ENCODE results near the gene POPDC2.

POPDC2 gene

GRCh38 chr3:119639494-119640350 is 20.7 kb downstream of the POPDC2 start:
- no peak for DNase-seq

DNA sequence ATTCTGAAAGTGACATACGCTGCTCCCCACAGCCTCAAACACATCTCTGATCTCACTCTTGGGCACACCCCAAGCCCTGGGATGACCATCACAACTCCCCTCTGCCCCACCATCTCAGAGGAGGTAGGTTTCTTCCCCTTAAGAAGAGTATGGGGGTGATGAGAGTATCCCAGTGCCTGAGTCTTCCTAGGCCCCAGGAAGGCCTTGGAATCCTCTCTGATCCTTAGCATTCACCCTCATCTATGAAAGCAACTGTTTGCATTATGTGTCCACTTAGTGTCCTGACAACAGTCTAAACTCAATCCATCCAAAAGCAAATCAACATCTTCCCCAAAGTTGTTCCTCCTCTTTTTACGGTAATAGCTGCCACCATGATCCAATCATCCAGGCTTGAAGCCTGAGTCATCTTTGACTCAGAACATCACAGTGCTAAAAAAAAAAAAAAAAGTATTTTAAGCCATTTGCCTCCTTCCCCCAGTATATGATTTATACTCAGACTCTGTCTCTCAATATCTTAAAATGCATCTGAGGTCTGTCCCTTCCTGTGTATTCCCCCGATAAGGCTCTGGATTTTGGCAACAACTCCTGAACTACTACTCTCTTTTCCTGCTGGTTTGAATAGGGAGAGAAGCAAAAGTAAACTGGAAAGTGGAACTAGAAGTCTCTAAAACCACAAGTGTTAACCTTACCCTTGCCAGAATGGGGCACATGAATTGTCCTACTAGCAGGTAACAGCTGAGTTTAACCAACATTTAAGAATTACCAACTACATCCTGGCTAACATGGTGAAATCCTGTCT is 22.5 kb downstream of the POPDC2 start:
- no peak for DNase-seq

GRCh38 chr3:119636891-119637611 is 23.3 kb downstream of the POPDC2 start:
- no peak for DNase-seq

GRCh38 chr3:119636249-119636648 is 24.1 kb downstream of the POPDC2 start:
- no peak for DNase-seq

- no peak for DNase-seq
Observed at GRCh38 chr3:119635719-119636118, 24.7 kb downstream of the POPDC2 start.

DNA sequence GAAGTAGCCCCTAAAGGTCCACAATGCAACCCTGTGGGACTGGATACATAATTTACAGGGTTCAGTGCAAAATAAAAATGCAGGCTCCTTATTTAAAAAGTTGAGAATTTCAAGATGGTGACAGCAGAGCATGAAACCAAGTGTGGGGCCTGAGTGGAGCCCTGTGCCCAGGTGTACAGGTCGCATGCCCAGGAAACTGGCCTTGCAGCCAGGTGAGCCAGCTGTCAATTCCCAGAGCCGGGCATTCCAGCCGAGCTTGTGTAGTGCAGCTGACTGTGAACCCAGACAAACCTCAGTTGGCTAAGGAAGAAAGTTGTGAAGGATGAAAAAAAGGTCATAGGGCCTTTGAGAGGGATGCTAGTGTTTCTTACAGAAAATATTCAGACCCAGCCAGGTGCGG is 27.6 kb downstream of the POPDC2 start:
- no peak for DNase-seq

GRCh38 chr3:119632216-119632615 is 28.2 kb downstream of the POPDC2 start:
- DNase-seq, result no peak

DNA sequence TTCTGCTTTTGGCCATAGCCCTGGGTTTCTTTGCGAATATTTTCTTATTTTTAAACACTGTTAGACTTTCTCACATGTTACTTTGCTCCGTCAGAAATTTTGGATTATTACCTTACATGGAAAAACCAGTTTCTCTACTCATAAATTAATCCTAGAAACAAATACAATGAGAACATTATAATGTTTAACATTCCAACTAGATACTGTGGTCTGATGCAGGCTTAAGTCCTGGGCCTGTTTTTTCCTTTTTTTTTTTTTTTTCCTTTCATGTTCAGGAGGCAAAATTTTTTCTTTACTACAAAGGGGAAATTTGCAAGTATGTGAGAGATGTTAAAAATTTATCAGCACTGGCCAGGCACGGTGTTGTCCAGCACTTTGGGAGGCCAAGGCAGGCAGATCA is 28.9 kb downstream of the POPDC2 start:
- no peak for DNase-seq

- DNase-seq, result no peak
Observed at GRCh38 chr3:119630880-119631329, 29.5 kb downstream of the POPDC2 start.

GRCh38 chr3:119630128-119630879 is 30.1 kb downstream of the POPDC2 start:
- DNase-seq, result no peak

- no peak for DNase-seq
Observed at GRCh38 chr3:119628816-119629445, 31.5 kb downstream of the POPDC2 start.

DNA sequence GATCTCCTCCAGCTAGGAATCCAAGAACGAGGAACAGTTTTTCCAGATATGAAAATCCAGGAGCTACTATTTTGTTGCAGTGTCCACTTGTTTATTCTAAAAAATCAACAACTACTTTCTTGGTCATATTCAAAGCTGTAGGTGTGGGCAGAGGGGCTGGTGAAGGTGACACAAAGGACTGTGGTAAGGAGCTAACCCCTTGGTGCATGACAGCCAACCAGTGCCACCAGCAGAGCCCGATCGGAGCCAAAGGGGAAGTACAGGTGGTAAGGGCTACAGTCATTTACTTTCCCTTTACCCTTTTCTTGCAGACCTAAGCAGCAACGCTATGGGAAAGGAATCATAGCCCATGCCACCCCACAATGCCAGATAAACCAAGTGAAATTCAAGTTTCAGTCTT is 32.0 kb downstream of the POPDC2 start:
- no peak for DNase-seq

DNA sequence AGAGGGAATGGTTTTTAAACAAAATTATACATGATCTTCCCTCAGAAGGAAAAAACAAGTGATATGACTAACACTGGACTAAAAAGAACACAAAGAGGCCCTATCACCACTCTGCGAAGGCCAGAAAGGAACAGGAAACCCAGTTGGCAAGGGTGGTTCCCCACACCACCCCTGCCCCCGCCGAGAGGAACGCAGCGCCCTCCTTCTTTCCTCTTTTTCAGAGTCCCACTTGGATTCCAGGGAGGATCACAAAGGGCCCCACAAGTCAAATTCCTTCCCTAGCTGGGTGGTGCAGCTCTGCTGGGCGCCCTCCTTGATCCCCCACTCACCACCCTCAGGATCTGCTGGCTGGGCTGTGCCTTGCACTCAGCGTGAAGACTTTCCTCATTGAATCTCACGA is 32.9 kb downstream of the POPDC2 start:
- no peak for DNase-seq

DNA sequence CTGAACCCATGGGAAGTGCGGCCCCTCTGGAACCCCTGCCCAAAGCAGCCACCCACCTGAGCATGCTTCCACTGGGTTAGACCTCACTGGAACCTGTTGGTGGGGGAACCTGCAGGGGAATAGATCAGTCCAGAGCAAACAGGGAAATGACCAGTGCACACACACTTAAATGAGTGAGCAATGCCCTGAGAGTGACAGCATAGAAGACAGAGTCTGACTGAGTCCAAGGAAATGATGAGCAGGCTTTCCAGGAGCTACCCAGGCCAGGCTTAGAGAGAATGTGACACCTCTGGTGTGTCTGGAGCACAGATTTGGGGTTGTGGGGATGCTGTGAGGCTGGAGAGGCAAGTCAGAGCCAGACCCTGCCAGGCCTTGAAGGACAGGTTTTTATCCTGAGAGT is 34.2 kb downstream of the POPDC2 start:
- no peak for DNase-seq

DNA sequence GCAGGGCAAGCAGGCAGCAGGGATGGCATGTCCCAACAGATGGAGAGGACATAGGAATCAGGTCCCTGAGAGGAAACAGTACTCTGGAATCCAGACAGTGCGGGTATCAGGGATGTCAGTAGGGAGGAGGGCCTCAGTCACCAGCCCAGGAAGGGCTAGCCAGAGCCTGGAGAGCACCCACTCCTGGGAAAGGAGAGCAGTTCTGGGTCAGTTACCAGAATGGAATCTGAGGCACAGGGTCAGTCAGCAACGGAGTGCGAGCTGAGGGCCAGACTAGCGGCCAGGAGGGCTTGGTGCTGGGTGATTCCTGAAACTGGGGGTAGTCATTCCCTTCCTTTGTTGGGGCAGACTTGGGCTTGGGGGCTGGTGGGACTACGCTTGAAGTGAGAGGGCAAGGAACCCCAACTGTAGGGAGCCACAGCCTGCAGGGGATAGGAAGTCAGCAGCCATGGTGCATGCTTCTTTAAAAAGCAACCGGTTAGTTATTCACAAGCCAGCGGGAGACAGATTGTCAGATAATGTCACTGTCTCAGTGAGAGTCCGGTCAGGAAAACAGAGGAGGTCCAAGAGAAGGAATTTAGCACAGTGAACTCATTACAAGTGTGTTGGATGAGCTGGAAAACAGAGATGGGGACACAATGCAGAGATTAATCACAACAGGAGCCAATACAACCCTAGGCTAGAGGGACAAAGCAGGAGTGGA is 34.8 kb downstream of the POPDC2 start:
- no peak for DNase-seq

- no peak for DNase-seq
Observed at GRCh38 chr3:119624002-119624720, 36.2 kb downstream of the POPDC2 start.

DNA sequence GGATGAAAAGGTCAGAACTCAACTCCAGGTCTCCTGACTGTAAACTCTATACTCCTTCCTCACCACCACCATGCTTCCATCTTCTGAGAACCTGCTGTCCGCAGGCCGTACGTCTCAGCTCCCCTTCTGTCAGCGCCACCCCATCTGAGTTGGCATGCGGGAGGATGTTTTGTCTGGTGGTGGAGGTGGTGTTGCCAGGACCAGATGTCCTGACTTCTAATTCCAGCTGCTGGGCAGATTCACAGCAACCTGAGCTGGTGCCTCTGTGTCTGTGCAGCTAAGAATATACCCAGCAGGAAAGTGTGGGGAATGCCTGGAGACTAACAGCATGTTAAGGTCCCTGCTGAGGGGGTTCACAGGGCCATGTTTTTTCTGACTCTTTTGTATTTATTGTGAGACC is 39.5 kb downstream of the POPDC2 start:
- DNase-seq, result no peak

DNA sequence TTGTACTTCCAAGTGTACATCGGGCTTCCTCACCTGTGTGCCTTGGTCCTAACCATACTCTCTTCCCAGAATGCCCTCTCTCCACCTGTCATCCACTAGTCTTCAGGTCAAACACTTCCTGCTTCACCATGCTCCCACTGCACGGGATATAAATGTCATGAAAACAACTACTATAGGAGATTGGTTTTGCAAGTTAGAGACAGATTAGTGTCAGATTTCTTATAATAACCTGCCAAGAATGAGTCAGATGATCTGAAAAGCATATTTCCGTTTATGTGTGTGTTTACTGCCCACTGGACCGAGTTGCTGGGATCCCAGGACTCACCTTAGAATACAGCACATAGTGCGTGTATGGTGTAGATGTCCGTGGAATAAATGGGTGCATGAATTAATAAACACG is 41.3 kb downstream of the POPDC2 start:
- DNase-seq, result no peak

- no peak for DNase-seq
Observed at GRCh38 chr3:119616056-119616455, 44.3 kb downstream of the POPDC2 start.

DNA sequence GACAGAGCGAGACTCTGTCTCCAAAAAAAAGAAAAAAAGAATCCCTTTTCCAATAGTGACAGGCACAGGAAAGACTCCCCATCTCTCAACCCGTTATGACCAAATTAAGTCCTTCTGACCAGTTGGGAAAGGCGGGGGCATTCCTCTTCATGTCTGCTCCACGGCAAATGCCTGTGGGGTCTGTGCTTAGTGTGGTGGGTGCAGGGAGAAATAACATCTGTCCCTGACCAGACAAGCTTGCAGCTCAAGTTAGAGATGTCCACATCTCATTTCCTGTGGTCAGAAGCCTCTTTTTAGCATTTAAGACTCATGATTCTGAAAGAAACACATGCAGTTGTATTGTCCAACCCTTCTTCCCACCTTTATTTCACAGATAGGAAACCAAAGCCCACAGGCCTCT is 46.5 kb downstream of the POPDC2 start:
- DNase-seq, result no peak

DNA sequence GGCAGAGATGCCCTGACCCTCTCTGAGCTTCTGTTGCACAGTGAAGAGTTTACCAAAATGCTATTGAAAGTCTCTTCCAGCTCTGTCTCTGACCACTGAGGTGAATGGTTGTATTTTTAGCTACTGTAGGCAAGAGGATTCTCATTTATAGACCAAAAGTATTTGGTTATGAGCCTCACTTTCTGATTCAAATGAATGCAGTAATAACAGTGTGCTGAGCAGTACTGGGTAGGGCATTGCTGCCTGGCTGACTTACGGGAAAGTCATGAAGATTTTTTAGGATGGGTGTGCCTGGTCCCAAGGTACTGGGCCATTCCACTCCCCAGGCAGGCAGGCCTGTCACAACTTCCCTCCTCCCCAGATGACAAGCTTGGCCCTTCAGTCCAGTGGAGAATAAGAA is 47.2 kb downstream of the POPDC2 start:
- DNase-seq, result no peak

Data from NCI-H69 (cell line).